Colonic mucosa (tissue), 4 donors: ENCODE measurements around the gene CDH4. TPM values are rescaled to one million over a fixed set of nuclear protein-coding genes. Genes with fewer than 3 reads are reported as not detected.

Experiments
- DNase-seq: peaks from one replicate; pipeline ENCODE4 v3.0.0-alpha.2; 2020
- H3K27ac ChIP-seq: fragments of 200-600 bp; one replicate; pipeline ENCODE4 v1.8.0; 2021
- H3K27me3 ChIP-seq: fragments of 200-600 bp; one replicate; pipeline ENCODE4 v1.8.0; 2021
- H3K36me3 ChIP-seq: fragments of 200-600 bp; one replicate; pipeline ENCODE4 v1.8.0; 2021
- H3K4me1 ChIP-seq: fragments of 200-600 bp; one replicate; pipeline ENCODE4 v1.8.0; 2021; ENCODE audit warnings: mild to moderate bottlenecking
- H3K4me3 ChIP-seq: fragments of 200-600 bp; one replicate; pipeline ENCODE4 v1.8.0; 2021
- H3K9ac ChIP-seq, 2 donors: one replicate each; pipeline ENCODE4 v1.7.0; 2013; ENCODE audit warnings: control low read depth in 2 of 2, low read depth in 2 of 2, low read length in 2 of 2
- H3K9me3 ChIP-seq: fragments of 200-600 bp; one replicate; pipeline ENCODE4 v1.8.0; 2021
- intact Hi-C: fragments of 100-400 bp; cut with DNase I; formaldehyde crosslinking; loops from one replicate; pipeline ENCODE4 v1.14.1; 2022
- total RNA-seq, 2 donors: library from RNA; stranded (reverse); fragmentation: NEBNext Ultra II Directional in 1 of 2; extraction: Animal tissue kit (Norgen Biotek cat#: 25700) in 1 of 2; gene quantifications; one replicate each; pipeline ENCODE4 v1.2.1, GENCODE V29; 2021
- TF ChIP-seq, protein P1 (sequence below): fragments of 200-600 bp; IDR thresholded peaks from one replicate; pipeline ENCODE4 v1.8.0; 2022; ENCODE audit warnings: antibody characterized with exemption, mild to moderate bottlenecking
- donor health status: healthy.
- donor health status: DM: no; HTN: no; CAD: no.
- donor health status: DM: no; HTN: no; CAD: no.

Gene CDH4
- total RNA-seq, 2 donors from 2014 or later: 0.08 TPM; not detected in 1

DNA sequence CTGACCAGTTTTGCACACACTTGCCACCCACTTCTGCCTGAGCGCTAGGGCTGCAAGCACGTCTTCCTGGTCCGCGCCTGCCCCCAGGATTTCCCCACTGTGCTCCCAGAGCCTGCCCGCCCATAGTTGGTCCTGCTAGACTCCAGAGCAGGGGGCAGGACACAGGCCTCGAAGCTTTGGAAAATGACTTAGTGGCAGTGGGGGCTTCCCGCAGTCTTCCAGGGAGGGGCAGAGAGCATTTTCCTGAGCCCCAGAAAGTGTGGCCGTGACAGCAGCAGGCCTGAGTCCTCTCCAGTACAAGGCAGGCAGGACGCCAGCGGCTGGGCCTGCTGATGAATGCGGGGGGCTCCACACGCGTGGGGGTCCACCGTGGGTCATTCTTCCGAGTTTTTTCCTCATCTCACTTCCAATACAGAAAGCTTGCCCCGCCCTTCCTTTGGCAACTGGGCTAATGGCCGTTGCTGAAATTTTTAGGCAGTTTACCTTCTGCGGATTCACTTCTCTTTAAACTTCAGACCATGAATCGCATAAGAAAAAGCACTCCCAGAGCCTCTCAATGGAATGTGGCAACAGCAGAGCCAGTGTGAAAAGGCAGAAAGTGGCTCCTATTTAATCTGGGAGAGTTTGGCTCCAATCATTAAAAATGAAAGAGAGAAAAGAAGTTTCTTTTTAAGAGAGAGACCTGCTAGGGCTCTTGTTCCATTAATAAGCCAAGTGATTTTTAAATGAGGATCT, 383.8 kb downstream of the CDH4 start:
- H3K27ac ChIP-seq: no peak overlapping the region
- no peaks in the 10 kb centered on the region for H3K9me3 ChIP-seq
- H3K36me3 ChIP-seq: no peaks in the 10 kb centered on the region
- no peak overlapping the region for H3K4me3 ChIP-seq
- H3K9ac ChIP-seq: no peak overlapping the region
- no peak for DNase-seq
- no peaks in the 10 kb centered on the region for H3K27me3 ChIP-seq
- intact Hi-C loops: no loop called here
- TF ChIP-seq, protein P1, sequence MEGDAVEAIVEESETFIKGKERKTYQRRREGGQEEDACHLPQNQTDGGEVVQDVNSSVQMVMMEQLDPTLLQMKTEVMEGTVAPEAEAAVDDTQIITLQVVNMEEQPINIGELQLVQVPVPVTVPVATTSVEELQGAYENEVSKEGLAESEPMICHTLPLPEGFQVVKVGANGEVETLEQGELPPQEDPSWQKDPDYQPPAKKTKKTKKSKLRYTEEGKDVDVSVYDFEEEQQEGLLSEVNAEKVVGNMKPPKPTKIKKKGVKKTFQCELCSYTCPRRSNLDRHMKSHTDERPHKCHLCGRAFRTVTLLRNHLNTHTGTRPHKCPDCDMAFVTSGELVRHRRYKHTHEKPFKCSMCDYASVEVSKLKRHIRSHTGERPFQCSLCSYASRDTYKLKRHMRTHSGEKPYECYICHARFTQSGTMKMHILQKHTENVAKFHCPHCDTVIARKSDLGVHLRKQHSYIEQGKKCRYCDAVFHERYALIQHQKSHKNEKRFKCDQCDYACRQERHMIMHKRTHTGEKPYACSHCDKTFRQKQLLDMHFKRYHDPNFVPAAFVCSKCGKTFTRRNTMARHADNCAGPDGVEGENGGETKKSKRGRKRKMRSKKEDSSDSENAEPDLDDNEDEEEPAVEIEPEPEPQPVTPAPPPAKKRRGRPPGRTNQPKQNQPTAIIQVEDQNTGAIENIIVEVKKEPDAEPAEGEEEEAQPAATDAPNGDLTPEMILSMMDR: no peak
- H3K4me1 ChIP-seq: no peaks in the 10 kb centered on the region

DNA sequence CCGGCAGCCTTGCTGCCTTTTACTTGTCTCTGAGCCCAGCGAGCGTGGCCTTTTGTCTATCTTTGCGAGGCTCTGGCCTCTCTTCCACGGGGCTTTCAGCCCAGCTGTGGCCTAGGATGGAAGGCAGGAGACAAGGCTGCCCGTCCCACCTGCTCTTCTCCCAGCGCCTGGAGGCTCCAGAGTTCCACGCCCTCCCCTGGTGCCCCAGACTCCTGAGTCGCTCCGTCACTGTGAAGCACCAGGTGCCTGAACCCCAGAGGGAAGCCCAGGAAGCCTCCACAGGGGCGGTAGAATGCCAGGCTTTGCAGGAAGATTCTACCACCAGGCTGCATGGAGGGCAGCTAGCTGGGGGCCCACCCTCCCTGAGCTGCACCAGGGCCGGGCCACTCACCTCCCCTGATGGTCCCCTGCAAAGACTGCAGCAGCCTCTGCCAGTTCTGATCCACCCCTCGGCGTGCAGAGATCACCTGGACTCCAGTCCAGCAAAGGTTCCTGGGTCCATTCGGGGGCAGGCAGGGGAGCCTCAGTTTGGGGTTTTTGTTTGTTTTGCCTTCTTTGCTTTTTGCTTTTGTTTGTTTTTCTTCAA, 384.6 kb downstream of the CDH4 start:
- DNase-seq: no peak
- Histone ChIP-seq H3K4me1 (no peaks in the 10 kb centered on the region), H3K9me3 (no peaks in the 10 kb centered on the region), H3K27me3 (no peaks in the 10 kb centered on the region), H3K27ac (no peak overlapping the region), H3K36me3 (no peaks in the 10 kb centered on the region), H3K4me3 (no peak overlapping the region), H3K9ac (no peak overlapping the region)
- TF ChIP-seq, protein P1: no peak
- intact Hi-C loops: no loop called here

DNA sequence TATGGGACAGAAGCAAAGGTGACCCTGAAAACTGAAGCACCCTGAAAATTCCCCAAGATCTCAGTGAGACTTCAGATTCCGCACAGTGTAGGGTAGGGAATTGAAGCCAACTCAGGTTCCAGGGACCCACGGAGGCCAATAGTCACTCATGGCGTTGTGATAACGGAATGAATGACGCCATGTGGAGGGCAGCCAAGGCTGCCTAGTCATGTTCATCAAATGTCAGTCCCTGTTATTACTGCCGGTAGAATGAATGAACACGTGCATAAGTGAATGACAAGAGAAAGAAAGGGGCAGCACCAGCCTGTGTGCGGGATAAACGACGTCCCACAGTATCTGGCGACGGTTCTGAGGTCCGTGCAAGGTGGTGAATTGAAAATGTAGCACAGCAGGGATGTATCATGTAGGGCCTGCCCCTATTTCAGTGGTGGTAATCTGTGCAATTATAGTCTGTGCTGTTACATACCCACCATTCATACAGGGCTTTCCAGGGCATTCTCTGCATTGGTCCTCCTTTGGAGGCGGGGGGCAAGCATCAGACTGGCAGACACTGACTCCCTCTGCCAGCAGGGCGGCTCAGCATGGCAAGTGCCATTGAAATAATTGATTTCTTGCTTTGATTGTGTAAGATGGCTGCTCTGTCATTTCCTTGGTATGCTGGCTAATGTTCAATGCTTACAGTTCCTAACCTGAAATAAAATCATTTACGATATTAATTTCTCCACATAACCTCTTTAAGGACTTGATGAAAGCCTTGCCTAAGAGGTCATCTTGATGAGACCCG, 386.9 kb downstream of the CDH4 start:
- TF ChIP-seq, protein P1: no peak
- intact Hi-C loops: no loop called here
- no peak overlapping the region for H3K4me3 ChIP-seq
- H3K36me3 ChIP-seq: no peaks in the 10 kb centered on the region
- no peak for DNase-seq
- no peaks in the 10 kb centered on the region for H3K4me1 ChIP-seq
- no peaks in the 10 kb centered on the region for H3K9me3 ChIP-seq
- no peaks in the 10 kb centered on the region for H3K27me3 ChIP-seq
- no peak overlapping the region for H3K27ac ChIP-seq
- H3K9ac ChIP-seq: no peak overlapping the region

DNA sequence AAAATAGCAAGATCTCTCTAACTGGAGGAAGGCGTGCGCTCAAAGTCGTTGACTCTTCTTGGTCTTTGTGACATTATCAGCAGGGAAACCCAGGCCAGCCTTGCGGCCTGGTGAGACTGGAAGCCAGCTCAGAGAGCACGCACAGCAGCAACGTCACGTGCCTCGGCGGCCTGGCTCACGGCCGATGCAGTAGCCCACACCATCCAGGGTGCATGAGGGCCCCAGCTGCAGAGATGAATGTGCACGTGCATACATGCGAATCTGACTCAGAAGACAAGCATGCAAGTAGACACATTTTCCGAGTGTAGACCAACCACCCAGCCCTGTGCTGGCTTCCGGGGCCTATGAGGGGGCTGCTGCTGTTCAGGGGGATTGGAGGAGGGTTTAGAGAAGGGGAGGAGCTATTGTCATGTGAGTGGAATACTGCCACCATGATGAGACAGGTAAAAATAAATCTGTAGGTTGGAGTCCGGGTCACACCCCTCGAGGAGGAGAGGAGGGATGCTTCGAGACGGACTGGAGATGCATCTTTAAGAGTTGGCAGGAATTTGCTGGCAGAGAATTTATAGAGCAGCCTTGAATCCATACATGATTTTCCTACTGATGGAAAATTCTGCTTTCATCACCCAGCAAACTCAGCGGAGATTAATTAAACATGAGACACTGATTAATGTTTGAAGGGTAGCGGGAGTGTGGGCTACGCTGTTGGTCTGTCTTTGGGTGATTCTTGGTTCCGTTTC, 388.2 kb downstream of the CDH4 start:
- no peak for DNase-seq
- intact Hi-C loops: no loop called here
- H3K27me3 ChIP-seq: no peaks in the 10 kb centered on the region

DNA sequence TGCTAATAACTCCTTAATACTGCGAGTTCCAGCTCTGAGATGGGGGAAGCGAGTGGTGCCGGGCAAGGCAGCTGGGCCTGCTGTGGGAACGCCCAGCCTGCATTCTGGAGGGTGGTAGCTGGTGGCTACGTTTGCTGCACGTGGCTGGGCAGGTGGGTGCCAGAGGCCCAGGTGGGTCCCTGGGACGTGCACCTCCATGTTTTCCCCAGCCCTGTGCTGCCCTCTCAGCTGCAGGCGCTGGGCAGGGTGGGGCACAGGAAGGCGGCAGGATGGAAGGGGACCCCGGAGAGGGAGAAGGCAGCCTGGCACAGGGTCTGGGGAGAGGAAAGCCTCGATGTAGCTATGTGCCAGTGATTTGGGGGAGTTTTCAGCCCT, 388.8 kb downstream of the CDH4 start:
- Histone ChIP-seq H3K4me3 (no peak overlapping the region), H3K27me3 (no peaks in the 10 kb centered on the region), H3K4me1 (no peaks in the 10 kb centered on the region), H3K9ac (no peak overlapping the region), H3K36me3 (no peaks in the 10 kb centered on the region), H3K27ac (no peak overlapping the region), H3K9me3 (no peaks in the 10 kb centered on the region)
- intact Hi-C loops: no loop called here
- TF ChIP-seq, protein P1: no peak
- DNase-seq: no peak

More for the DNA sequence above, 388.2 kb downstream of the CDH4 start:
- TF ChIP-seq, protein P1: no peak
- H3K9me3 ChIP-seq: no peaks in the 10 kb centered on the region
- no peak overlapping the region for H3K9ac ChIP-seq
- H3K4me3 ChIP-seq: no peak overlapping the region
- no peaks in the 10 kb centered on the region for H3K4me1 ChIP-seq
- no peak overlapping the region for H3K27ac ChIP-seq
- H3K36me3 ChIP-seq: no peaks in the 10 kb centered on the region
